Muscle of leg (tissue), 11 donors: Measurements from ENCODE around the gene BMP7. TPM values are rescaled to one million over a fixed set of nuclear protein-coding genes. Genes with fewer than 3 reads are reported as not detected.

Source experiments
- DNase-seq: peaks from one replicate; pipeline ENCODE4 v3.0.0; 2013
- H3K27ac ChIP-seq: one replicate; pipeline ENCODE4 v1.5.1; 2013; ENCODE audit warnings: mild to moderate bottlenecking, low read length, control low read depth
- H3K27me3 ChIP-seq: one replicate; pipeline ENCODE4 v1.6.1; 2013; ENCODE audit warnings: low read length; ENCODE audit not compliant: control insufficient read depth, insufficient read depth
- H3K36me3 ChIP-seq: one replicate; pipeline ENCODE4 v1.6.1; 2013; ENCODE audit warnings: low read length; ENCODE audit not compliant: control insufficient read depth, insufficient read depth
- H3K4me1 ChIP-seq: one replicate; pipeline ENCODE4 v1.6.1; 2013; ENCODE audit warnings: low read length; ENCODE audit not compliant: control insufficient read depth, insufficient read depth
- H3K4me3 ChIP-seq: one replicate; pipeline ENCODE4 v1.5.1; 2013; ENCODE audit warnings: low read length, control low read depth
- H3K9me3 ChIP-seq: replicated peaks from 2 replicates; pipeline ENCODE4 v1.6.1; 2013; ENCODE audit warnings: low read depth, low read length; ENCODE audit not compliant: control insufficient read depth
- WGBS: methylation state at CpG from one replicate; pipeline ENCODE4 v1.1.5; 2013; ENCODE audit warnings: missing lambda C conversion rate; ENCODE audit not compliant: insufficient coverage; 5-methylcytosine and 5-hydroxymethylcytosine counted together
- polyA plus RNA-seq, 8 donors: library from polyadenylated mRNA; unstranded; fragments of 120-200 nt; gene quantifications; one replicate each; pipeline versions ENCODE4 v1.2.1 to v1.2.3, GENCODE V29; 2013; ENCODE audit warnings: inconsistent platforms in 1 of 8, low replicate concordance in 1 of 8; ENCODE audit not compliant: insufficient read length in 8 of 8, insufficient read depth in 1 of 8
- total RNA-seq: library from RNA; stranded (reverse); fragments of 120-200 nt; gene quantifications from one replicate; pipeline ENCODE4 v1.2.4, GENCODE V29; 2013

BMP7 gene
- total and polyA plus RNA-seq, 9 donors, result 3.7 to 11.3 (median 5.1) TPM

GRCh38 chr20:57261457-57262251 lies 4.8 kb downstream of the BMP7 start:
- Histone ChIP-seq H3K27ac (peak overlapping the region; percentile 81), H3K4me3 (no peak overlapping the region), H3K27me3 (peaks cover 74% of the 10 kb centered on the region), H3K4me1 (peaks cover 71% of the 10 kb centered on the region), H3K9me3 (no peaks in the 10 kb centered on the region), H3K36me3 (no peaks in the 10 kb centered on the region)
- peak; percentile 97 for DNase-seq
- WGBS, result 11% methylated on average over 4 of the region's 13 CpGs

- no peaks in the 10 kb centered on the region for H3K9me3 ChIP-seq
- peaks cover 69% of the 10 kb centered on the region for H3K4me1 ChIP-seq
- H3K27me3 ChIP-seq, result peaks cover 71% of the 10 kb centered on the region
- no peaks in the 10 kb centered on the region for H3K36me3 ChIP-seq
- H3K4me3 ChIP-seq, result peak overlapping the region; percentile 1
- 7% methylated on average over 13 of the region's 14 CpGs for WGBS
- DNase-seq, result peak; percentile 84
- H3K27ac ChIP-seq, result peak overlapping the region; percentile 74
Observed at GRCh38 chr20:57260934-57261333, 5.5 kb downstream of the BMP7 start.

GRCh38 chr20:57259938-57260921 lies 6.2 kb downstream of the BMP7 start:
- Histone ChIP-seq H3K27ac (peak overlapping the region; percentile 74), H3K36me3 (no peaks in the 10 kb centered on the region), H3K27me3 (peaks cover 64% of the 10 kb centered on the region), H3K9me3 (no peaks in the 10 kb centered on the region), H3K4me3 (no peak overlapping the region), H3K4me1 (peaks cover 63% of the 10 kb centered on the region)
- 27% methylated on average over 5 of the region's 23 CpGs for WGBS
- peak; percentile 69 for DNase-seq

GRCh38 chr20:57259121-57259937 lies 7.1 kb downstream of the BMP7 start:
- Histone ChIP-seq H3K27me3 (peaks cover 58% of the 10 kb centered on the region), H3K9me3 (no peaks in the 10 kb centered on the region), H3K4me1 (peaks cover 57% of the 10 kb centered on the region), H3K36me3 (no peaks in the 10 kb centered on the region), H3K4me3 (no peak overlapping the region), H3K27ac (no peak overlapping the region)
- WGBS, result 12% methylated on average over 17 of the region's 21 CpGs
- DNase-seq, result peak; percentile 65

GRCh38 chr20:57257701-57258453 lies 8.6 kb downstream of the BMP7 start:
- DNase-seq, result no peak
- H3K4me1 ChIP-seq, result peaks cover 45% of the 10 kb centered on the region
- 20% methylated on average over 2 of the region's 9 CpGs for WGBS
- no peak overlapping the region for H3K4me3 ChIP-seq
- H3K27me3 ChIP-seq, result peaks cover 45% of the 10 kb centered on the region
- no peak overlapping the region for H3K27ac ChIP-seq
- no peaks in the 10 kb centered on the region for H3K36me3 ChIP-seq
- H3K9me3 ChIP-seq, result no peaks in the 10 kb centered on the region

- H3K4me1 ChIP-seq, result peaks cover 36% of the 10 kb centered on the region
- WGBS, result 93% methylated on average over 4 of the region's 6 CpGs
- no peak for DNase-seq
- peaks cover 40% of the 10 kb centered on the region for H3K27me3 ChIP-seq
- H3K4me3 ChIP-seq, result no peak overlapping the region
- no peak overlapping the region for H3K27ac ChIP-seq
- H3K36me3 ChIP-seq, result no peaks in the 10 kb centered on the region
- no peaks in the 10 kb centered on the region for H3K9me3 ChIP-seq
Observed at GRCh38 chr20:57256908-57257307, 9.5 kb downstream of the BMP7 start.

GRCh38 chr20:57256205-57256604 lies 10.2 kb downstream of the BMP7 start:
- Histone ChIP-seq H3K4me3 (no peak overlapping the region), H3K27me3 (peaks cover 39% of the 10 kb centered on the region)
- WGBS, result 97% methylated on average over 3 of the region's 3 CpGs

GRCh38 chr20:57255183-57255582 lies 11.3 kb downstream of the BMP7 start:
- Histone ChIP-seq H3K27me3 (peaks cover 29% of the 10 kb centered on the region), H3K36me3 (no peaks in the 10 kb centered on the region), H3K4me1 (peaks cover 19% of the 10 kb centered on the region), H3K9me3 (no peaks in the 10 kb centered on the region), H3K4me3 (no peak overlapping the region), H3K27ac (no peak overlapping the region)
- DNase-seq, result no peak
- no CpG with 5 or more reads among the region's 1 CpG for WGBS

More at GRCh38 chr20:57256205-57256604, 10.2 kb downstream of the BMP7 start:
- Histone ChIP-seq H3K9me3 (no peaks in the 10 kb centered on the region), H3K36me3 (no peaks in the 10 kb centered on the region), H3K4me1 (peaks cover 29% of the 10 kb centered on the region), H3K27ac (no peak overlapping the region)
- no peak for DNase-seq

GRCh38 chr20:57252559-57253162 lies 13.8 kb downstream of the BMP7 start:
- Histone ChIP-seq H3K27me3 (peaks cover 18% of the 10 kb centered on the region), H3K9me3 (no peaks in the 10 kb centered on the region), H3K27ac (no peak overlapping the region), H3K4me1 (peaks cover 3% of the 10 kb centered on the region), H3K36me3 (no peaks in the 10 kb centered on the region), H3K4me3 (no peak overlapping the region)
- 55% methylated on average over 5 of the region's 8 CpGs for WGBS
- no peak for DNase-seq
